GM18507 (cell line): Measurements from ENCODE around the gene MAGIX.
"Not testable (repeated sequence)": the region's sequence is repeated elsewhere in the genome, so short reads cannot be mapped to it uniquely, and the experiment has no call there.

Experiments
- DNase-seq: peaks from one replicate; pipeline ENCODE4 v3.0.0; 2011; ENCODE audit warnings: low read depth; ENCODE audit not compliant: insufficient read length; ENCODE audit errors: extremely low spot score
- FAIRE-seq: peaks from 2 replicates; lab custom pipeline; 2011; peaks lifted over from hg19 to GRCh38; lab: Jason Lieb, UNC

MAGIX gene

DNA sequence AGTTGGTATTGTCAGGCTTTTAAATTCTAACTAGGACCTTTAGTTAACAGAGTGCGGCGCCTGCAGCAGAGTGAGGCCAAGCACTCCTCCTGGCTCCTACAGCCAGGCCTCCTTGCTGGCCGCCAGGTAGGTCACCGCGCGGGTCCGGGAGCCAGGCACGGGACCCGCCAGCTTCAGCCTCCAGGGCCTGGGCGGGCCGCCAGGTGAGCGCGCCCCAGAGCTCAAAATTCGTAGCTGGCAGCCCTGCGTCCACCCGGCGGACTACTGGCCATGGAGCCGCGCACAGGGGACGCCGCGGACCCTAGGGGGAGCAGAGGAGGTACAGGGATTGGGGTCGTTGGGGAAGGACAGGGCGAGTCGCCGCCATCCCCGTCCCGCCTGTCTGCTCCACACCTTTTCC is at the start of gene MAGIX:
TSS of gene MAGIX (plus strand) at position 139 of the 400 bp plus-strand sequence. CDS start at position 271, 132 bp downstream.
- no peak for DNase-seq
- FAIRE-seq, result no peak

DNA sequence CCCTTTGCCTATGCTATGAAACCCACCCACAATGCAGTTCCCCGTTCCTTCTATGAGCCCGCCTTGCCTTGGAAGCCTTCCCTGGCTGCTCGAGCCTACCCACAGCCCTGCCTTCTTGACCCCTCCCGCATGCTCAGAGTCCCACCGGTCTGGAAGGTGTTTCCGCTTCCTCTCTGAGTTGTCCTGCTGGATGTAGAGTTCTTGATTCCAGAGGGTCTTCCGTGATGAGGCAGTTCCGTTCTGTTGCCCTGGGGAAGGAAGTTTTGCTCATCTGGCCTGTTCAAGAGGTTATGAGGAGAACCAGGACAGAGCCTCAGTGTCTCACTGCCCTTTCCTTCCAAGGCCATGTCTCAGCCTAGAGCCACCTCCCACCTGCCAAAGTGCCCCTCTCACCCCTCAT is 46.5 kb upstream of the MAGIX start:
- FAIRE-seq, result no peak
- no peak for DNase-seq

DNA sequence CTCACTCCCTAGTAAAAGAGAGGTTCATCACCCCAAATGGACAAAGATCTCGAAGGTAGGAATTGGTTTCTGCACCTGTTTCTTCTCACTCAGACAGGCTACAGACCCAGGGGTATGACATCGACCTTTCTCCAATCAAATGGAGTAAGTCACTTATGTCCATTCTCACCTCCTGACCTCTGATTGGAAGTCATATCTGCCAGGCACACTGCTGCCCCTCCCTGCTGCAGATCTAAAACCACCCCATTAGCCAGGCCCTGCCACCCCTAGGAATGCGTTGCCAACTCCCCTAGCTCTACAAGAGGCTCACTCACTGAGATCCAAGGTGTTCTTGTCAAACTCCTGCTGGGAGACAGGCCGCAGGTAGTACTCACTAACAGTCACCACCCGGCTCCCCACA is 45.8 kb upstream of the MAGIX start:
- no peak for DNase-seq

DNA sequence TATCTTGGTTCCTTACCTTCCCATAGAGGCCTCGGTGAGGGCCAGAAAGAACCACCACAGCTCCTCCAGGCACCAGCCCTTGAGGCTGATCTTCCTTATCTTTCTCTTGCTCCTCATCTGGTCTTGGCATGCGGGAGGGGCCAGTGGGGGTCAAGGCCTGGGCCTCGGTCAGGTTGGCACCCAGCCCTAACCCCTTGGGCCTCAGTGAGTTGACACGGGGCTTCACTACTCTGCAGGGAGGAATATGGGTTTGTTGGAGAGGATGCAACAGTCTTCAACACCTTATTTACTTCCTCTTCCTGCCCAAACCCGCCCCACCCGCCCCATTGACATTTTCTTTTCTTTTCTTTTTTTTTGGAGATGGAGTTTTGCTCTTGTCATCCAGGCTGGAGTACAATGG is 45.0 kb upstream of the MAGIX start:
- DNase-seq (no peak), FAIRE-seq (no peak)

More for the DNA sequence above, 45.8 kb upstream of the MAGIX start:
- FAIRE-seq, result no peak

DNA sequence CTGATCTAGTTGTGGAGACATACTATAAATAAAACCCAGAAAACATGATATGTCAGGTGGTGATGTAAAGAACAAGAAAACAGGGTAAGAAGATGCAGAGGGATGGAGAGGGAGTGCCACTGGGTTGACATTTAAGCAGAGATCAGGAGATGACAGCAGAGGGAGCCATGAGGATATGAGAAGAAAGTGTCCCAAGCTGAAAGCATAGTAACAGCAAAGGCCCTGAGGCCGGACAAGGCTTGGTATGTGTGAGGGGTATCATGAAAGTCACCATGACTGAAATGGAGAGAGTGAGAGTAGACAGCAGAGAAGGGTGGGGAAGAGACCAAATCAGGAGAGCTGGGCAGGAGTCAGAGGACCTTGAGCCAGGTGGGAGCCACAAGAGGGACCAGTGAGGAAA is 42.5 kb upstream of the MAGIX start:
- FAIRE-seq, result peak; percentile 64
- no peak for DNase-seq

DNA sequence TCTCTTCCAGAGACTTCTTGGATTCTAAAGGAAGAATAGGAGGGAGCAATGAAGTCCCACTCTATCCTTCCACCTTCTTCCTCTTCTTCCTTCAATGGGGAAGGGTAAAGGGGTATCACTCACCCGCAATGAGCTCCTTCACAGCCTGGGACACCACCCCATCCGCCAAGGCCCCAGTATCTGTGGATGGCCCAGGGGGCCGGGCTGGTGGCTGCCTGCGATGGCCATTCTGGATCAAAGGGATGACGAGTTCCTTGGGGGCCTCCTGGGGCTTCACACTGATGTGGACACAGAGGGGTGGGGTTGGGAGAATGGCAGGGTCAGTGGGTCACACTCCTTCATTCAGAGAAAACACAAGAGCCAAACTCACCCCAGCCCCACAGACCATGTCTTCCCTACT is 40.1 kb upstream of the MAGIX start:
- no peak for FAIRE-seq
- no peak for DNase-seq

DNA sequence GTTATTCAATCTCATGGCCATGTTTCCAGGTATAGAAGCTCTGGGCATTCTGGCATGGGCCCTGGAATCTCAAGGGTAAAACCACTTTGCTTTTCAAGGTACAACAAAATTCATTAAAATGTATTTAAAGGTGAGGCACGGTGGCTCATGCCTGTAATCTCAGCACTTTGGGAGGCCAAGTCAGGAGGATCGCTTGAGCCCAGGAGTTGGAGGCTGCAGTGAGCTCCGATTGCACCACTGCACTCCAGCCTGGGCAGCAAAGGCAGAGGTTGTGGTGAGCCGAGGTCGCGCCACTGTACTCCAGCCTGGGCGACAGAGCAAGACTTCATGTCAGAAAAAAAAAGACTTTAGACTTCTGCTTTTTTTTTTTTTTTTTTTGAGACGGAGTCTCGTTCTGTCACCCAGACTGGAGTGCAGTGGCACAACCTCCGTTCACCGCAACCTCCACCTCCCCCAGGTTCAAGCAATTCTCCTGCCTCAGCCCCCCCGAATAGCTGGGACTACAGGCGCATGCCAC is 34.8 kb upstream of the MAGIX start:
- not testable (repeated sequence) for DNase-seq, FAIRE-seq

DNA sequence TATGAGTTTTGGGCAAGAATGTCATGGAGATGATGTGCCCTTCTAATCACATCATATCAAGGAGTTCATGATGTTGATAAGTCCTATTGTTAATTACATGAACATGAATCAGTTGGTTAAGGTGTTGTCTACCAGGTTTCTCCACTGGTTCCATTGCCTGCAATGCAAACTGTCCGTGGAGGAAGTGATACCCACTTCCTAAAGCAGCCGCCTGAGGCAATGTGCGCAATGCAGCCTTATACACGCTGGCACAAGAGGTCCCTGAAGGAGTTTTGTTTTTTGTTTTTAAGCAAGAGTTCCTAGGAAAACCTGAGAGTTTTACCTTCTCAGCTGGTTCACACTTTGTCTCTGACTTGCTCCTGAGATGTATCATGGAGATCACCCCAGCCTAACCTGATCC is 33.1 kb upstream of the MAGIX start:
- DNase-seq (no peak), FAIRE-seq (peak; percentile 39)

DNA sequence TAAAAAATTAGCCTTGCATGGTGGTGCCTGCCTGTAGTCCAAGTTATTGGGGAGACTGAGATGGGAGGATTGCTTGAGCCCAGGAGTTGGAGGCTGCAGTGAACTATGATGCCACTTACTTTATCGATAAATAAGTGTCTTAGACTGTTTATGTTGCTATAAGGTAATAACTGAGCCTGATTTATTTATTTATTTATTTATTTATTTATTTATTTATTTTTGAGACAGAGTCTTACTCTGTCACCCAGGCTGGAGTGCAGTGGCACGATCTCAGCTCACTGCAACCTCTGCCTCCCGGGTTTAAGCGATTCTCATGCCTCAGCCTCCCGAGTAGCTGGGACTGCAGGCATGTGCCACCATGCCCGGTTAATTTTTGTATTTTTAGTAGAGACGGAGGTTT is 30.3 kb upstream of the MAGIX start:
- FAIRE-seq, result not testable (repeated sequence)

DNA sequence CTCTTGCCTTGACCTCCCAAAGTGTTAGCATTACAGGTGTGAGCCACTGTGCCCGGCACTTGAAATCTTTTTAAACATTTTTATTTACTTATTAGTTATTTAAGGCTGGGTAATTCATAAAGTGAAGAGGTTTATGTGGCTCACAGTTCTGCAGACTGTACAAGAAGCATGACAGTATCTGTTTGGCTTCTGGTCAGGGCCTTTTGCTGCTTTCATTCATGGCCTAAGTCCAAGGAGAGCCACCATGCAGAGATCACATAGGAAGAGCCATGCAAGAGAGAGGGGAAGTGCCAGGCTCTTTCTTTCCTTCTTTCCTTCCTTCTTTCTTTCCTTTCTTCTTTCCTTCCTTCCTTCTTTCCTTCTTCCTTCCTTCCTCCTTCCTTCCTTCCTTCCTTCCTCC is 28.8 kb upstream of the MAGIX start:
- no peak for DNase-seq
- no peak for FAIRE-seq

More for the DNA sequence above, 30.3 kb upstream of the MAGIX start:
- DNase-seq, result not testable (repeated sequence)

DNA sequence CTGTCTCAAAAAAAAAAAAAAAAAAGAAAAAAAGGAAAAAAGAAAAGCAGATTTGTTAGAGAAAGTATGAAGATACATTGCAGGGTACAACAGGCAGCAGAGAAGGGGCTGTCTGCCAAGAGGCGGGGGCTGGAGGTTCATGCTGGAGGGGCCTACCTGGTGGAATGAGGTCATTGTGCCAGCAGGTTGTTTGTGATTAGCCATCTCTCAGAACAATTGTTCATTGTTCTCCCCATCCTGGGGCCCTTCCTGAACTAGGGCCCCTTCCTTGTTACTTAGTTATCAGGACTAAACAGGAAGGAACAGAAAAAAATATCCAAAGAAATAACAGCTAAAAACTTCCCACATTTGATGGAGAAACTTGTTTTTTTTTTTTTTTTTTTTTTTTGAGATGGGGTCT is 25.1 kb upstream of the MAGIX start:
- no peak for FAIRE-seq
- DNase-seq, result no peak

DNA sequence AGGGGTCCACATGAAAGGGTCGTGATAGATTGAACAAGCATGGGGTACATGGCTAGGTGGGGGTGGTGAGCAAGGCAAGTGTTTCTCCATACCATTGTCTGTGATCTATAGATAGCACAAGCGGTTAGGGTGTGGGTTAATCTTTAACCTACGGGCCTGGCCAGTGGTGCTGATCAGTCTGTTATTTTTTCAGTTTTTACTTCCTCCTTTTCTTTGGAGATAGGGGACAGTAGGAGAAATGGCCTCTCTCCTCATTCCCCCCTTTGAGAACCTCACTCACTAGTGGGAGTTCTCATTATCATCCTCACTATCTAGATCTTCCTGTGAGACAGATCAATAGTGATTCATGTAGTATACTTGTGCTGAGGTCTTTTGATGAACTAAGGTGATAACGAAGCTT is 22.8 kb upstream of the MAGIX start:
- DNase-seq, result no peak
- no peak for FAIRE-seq

DNA sequence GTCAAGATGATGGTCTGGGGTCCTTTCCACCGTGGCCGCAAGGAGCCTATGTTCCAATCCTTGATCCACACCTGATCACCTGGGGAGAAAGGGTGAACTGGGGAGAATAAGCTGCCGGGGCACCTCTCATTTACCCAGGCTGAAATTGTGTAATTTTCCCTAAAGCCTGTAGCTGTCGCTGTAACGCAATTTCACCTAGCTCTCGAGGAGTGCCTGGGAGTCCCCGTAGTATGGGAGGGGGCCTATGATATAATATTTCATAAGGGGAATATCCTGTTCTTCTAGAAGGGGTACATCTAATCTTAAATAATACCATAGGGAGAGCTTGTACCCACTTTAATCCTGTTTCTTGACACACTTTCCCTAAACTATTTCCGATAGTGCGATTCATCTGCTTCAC is 20.3 kb upstream of the MAGIX start:
- not testable (repeated sequence) for FAIRE-seq, DNase-seq

DNA sequence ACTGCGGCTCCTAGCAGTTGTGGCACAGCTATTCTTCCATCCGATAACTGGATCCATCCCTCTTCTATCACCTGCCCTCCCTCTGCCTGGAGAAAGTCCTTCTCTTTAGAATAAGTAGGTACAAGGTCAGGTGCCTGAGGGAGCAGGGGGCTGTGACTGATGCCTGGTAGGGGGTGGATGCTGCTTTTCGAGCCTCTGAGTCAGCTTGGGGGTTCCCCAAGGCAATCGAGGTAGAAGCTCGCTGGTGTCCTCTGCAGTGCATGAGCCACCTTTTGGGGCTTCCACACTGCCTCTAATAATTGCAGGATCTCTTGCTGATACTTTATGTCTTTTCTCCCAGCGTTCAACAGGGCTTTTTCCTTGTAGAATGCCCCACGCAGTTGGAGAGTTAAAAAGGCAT is 19.4 kb upstream of the MAGIX start:
- not testable (repeated sequence) for FAIRE-seq, DNase-seq

DNA sequence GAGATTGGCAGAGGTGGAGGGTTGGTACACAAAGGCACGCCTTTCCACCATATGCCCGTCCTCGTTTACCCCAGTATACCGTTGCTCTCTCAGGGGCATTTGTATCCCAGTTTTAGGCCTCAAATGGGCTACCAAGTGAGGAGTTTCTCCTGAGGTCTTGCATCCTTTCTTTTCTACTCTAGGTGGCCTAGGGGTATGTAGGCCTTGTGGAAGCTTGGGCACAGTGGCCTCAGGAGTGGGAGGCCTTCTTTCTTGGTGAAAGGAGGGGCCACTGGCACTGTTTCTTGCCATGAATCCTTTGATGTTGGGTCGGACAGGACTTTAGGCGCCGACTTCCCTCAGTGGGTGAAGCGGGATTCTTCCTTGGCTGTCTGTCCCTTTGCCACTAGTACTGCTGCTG is 15.3 kb upstream of the MAGIX start:
- FAIRE-seq (no peak), DNase-seq (no peak)

DNA sequence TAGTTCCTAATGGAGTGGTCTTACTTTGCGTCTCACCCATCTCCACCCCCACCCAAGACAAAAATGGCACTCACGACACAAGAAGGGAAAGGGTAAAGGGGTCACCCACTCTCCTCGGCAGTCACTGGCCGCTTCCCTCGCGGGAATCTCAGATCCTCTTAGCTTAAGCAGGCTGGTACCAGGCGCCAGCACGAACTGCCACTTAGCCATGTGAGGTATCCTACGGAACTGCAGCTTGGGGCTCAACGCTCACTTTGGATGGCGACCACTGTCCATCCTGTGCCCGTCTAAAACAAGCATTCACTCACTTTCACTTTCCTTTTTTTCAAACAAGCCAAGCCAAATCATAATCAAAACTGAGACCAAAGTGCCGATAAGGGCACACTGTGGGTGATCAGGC is 14.6 kb upstream of the MAGIX start:
- no peak for FAIRE-seq
- DNase-seq, result no peak

DNA sequence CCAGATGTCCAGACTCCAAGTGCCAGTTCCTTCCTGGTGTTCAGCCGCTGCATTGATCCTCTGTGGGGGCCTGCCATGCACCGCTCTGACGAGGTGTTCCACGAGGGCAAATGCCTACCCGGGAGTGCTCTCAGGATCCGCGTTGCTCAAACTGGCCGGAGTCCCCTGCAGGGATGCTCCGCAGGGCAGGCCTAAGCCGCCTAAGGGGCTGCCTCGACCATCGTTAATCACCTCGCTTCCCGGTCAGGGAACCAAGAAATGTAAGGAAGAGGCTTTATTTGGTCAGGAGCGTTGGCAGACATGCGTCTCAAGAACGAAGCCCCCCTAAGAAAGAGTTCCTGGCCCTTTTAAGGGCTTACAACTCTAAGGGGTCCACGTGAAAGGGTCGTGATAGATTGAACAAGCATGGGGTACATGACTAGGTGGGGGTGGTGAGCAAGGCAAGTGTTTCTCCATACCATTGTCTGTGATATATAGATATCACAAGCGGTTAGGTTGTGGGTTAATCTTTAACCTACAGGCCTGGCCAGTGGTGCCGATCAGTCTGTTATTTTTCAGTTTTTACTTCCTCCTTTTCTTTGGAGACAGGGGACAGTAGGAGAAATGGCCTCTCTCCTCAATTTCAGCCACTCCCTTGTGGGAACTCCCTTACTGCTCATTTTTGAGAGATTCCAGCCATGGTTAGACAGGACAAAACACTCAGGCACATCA is 14.0 kb upstream of the MAGIX start:
- DNase-seq, FAIRE-seq: not testable (repeated sequence)

DNA sequence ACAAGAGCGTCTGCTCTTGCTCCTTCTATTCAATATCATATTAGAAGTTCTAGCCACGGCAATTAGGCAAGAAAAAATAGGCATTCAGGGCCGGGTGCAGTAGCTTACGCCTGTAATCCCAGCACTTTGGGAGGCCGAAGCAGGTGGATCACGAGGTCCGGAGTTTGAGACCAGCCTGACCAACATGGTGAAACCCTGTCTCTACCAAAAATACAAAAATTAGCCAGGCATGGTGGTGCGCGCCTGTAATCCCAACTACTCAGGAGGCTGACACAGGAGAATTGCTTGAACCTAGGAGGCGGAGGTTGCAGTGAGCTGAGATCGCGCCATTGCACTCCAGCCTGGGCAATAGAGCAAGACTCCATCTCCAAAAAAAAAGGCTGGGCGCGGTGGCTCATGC is 13.3 kb upstream of the MAGIX start:
- DNase-seq, FAIRE-seq: not testable (repeated sequence)

DNA sequence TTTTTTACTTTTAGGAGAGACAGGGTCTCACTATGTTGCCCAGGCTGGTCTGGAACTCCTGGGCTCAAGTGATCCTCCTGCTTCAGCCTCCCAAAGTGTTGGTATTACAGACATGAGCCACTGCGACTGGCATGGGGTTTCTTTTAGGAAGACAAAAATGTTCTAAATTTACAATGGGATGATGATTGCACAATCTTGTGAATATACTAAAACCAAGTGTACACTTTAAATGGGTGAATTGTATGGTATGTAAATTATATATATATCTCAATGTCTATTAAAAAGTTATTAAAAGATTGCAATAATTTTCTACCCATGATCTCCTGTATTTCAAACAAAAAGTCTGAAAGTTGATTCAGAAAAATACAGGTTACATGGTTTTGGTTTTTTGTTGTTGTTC is 9.1 kb upstream of the MAGIX start:
- no peak for DNase-seq
- FAIRE-seq, result no peak

DNA sequence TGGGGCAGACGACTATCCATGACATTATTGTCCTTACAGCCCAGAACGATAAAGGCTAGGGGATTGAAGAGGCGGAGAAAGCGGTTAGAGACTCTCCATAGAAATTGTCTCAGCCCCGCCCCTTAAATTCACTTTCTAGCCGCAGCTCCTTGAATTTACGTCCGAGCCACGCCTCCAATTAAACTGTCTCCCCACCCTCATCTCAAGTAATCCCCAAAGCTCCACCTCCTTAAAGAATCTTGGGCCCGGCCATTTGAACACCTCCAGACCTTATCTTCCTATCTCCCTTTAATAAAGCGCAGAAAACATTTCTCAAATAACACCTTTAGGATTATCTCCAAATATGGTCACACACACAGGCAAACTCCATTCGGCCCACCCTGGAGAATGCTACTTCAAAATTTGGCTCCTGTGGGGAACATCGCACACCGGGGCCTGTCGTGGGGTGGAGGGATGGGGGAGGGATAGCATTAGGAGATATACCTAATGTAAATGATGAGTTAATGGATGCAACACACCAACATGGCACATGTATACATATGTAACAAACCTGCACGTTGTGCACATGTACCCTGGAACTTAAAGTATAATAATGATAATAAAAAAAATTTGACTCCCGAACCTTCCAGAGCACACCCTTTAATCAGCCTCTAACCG is 7.2 kb upstream of the MAGIX start:
- no peak for DNase-seq
- peak; percentile 56 for FAIRE-seq
